Measurements from ENCODE around the gene PRIMPOL. TPM values are rescaled to one million over a fixed set of nuclear protein-coding genes. Genes with fewer than 3 reads are reported as not detected.

PRIMPOL gene
- total and polyA plus RNA-seq, 2 of the 4 experiments (the other 2 are of a cell fraction), result 5.6 to 8.8 TPM

GRCh38 chr4:184636144-184636543 lies 13.4 kb upstream of the PRIMPOL start:
- Histone ChIP-seq H3K4me2 (ENCODE audit: low read depth, low read length) (no peak overlapping the region), H3K9me1 (ENCODE audit: insufficient read depth, low read length) (no peaks in the 10 kb centered on the region; the same call in 1 of the 2 replicates), H3K23ac (ENCODE audit: low read depth, low read length) (no peak overlapping the region), H3K56ac (ENCODE audit: extremely low read depth, insufficient read depth, low read length) (no peak overlapping the region), H3K9ac (ENCODE audit: low read depth, low read length) (no peak overlapping the region), H2BK15ac (ENCODE audit: low read depth, low read length) (no peak overlapping the region), H3K9me3 (ENCODE audit: control insufficient read depth, insufficient read depth, low read length) (no peaks in the 10 kb centered on the region), H3K27ac (ENCODE audit: insufficient read depth, low read length) (no peak overlapping the region), H4K5ac (ENCODE audit: low read depth, low read length) (no peak overlapping the region), H3K27me3 (ENCODE audit: control insufficient read depth, insufficient read depth, low read length) (no peaks in the 10 kb centered on the region), H2AK5ac (ENCODE audit: low read depth, low read length) (no peak overlapping the region), H3K4ac (ENCODE audit: low read depth, low read length) (no peak overlapping the region), H2AK9ac (replicated peaks; ENCODE audit: low read depth, low read length, poor library complexity) (no peak overlapping the region), H2BK5ac (ENCODE audit: low read depth, low read length, poor library complexity, severe bottlenecking) (no peak overlapping the region), H3K18ac (ENCODE audit: low read depth, low read length) (no peak overlapping the region), H2BK20ac (ENCODE audit: low read depth, low read length) (no peak overlapping the region), H4K8ac (ENCODE audit: low read depth in 2 of 2, low read length in 2 of 2) (no peak overlapping the region), H2AFZ (replicated peaks; ENCODE audit: low read length, poor library complexity) (no peak overlapping the region), H3K14ac (replicated peaks; ENCODE audit: low read depth, low read length) (no peak overlapping the region), H3K4me3 (ENCODE audit: insufficient read depth, low read depth, low read length) (no peak overlapping the region), H3K4me1 (ENCODE audit: control insufficient read depth, insufficient read depth, low read length) (no peaks in the 10 kb centered on the region), H3K79me1 (ENCODE audit: low read depth in 1 of 2, low read length in 2 of 2) (peaks cover 38 to 39% of the 10 kb centered on the region in 2 experiments), H4K91ac (ENCODE audit: insufficient read depth, low read depth, low read length) (no peak overlapping the region), H2BK120ac (ENCODE audit: low read depth, low read length) (no peak overlapping the region), H3K36me3 (ENCODE audit: control insufficient read depth, insufficient read depth, low read length) (peaks cover 29% of the 10 kb centered on the region), H4K20me1 (ENCODE audit: insufficient read depth, low read length) (peaks cover 7% of the 10 kb centered on the region; the same call in 1 of the 2 replicates)
- no peak for DNase-seq
- 100% methylated on average over 1 of the region's 4 CpGs; no CpG with 5 or more reads in 1 of the 2 experiments for WGBS, 2 experiments (ENCODE audit: extremely low coverage in 2 of 2, insufficient read length in 1 of 2)
- ATAC-seq (ENCODE audit: low read depth), result no peak
- intact Hi-C loops (cut with micrococcal nuclease) (no loop called here), dilution Hi-C loops (cut with HindIII; ENCODE audit: low sequenced_read_pairs, unreplicated experiment) (no loop called here), in situ Hi-C loops (cut with MboI; ENCODE audit: low sequenced_read_pairs) (no loop called here)
- TF ChIP-seq POLR2A (IDR thresholded peaks at IDR 0.05; ENCODE audit: low read depth, low read length) (no peak), FOS (IDR thresholded peaks at IDR 0.05; ENCODE audit: low read depth, low read length) (no peak), MXI1 (IDR thresholded peaks at IDR 0.05; ENCODE audit: borderline replicate concordance, low read depth, low read length) (no peak)
- ChIA-PET CTCF (interaction anchor here (0.6 kb wide), 1 partner anchor 455 kb away, joined by 4 read pairs; no protein-coding TSS in a partner anchor), POLR2A (ENCODE audit: unreplicated experiment) (no interaction called here)
- BruUV-seq (replicated peaks), result no TSS peak

Measured in IMR-90 (cell line).